K562 (cell line): ENCODE results near the gene FHIT. TPM values are rescaled to one million over a fixed set of nuclear protein-coding genes. Genes with fewer than 3 reads are reported as not detected.

Experiments
- ATAC-seq: fragments of 200-7000 bp; cut with Tn5 transposase; 3 replicates; pipeline ENCODE4 v1.9.1; 2020; ENCODE audit warnings: moderate library complexity
- BruUV-seq: library from RNA; stranded (reverse); fragments of 400-500 nt; replicated peaks from 2 replicates; lab custom pipeline; 2021; lab: Mats Ljungman, UMichigan
- CTCF ChIA-PET: fragments of 300-600 bp; formaldehyde crosslinking; extraction: SDS; loops from one replicate; lab custom pipeline; 2021; ENCODE audit warnings: low intra/inter-chr PET ratio; lab: Yijun Ruan, JAX
- POLR2A ChIA-PET: fragments of 300-600, 350-650 bp; sonication (Branson Sonifier 250); formaldehyde crosslinking; extraction: SDS; loops from one replicate; lab custom pipeline; 2021; ENCODE audit warnings: antibody characterized with exemption, inconsistent platforms; lab: Yijun Ruan, JAX
- DNase-seq, 4 experiments: peaks; one replicate each; pipeline versions ENCODE4 v3.0.0 to v3.0.0-alpha.2; 2011 to 2018; ENCODE audit warnings: low spot score in 3 of 4, mixed read lengths in 3 of 4; ENCODE audit errors: extremely low read depth in 1 of 4
- FAIRE-seq: peaks from 2 replicates; lab custom pipeline; 2011; peaks lifted over from hg19 to GRCh38; lab: Jason Lieb, UNC
- H2AFZ ChIP-seq: 2 replicates; pipeline ENCODE4 v1.6.0; 2011; ENCODE audit warnings: low read depth, low read length, control low read depth, inconsistent platforms
- H3K27ac ChIP-seq: fragments of 200-600 bp; 3 replicates; pipeline ENCODE4 v1.8.0; 2011; ENCODE audit warnings: low read depth, mild to moderate bottlenecking, control low read depth, inconsistent platforms, low read length, moderate library complexity, mixed read lengths; ENCODE audit errors: extremely low read depth
- H3K27me3 ChIP-seq, 2 experiments: fragments of 300-600 bp in 1 of 2; 2 replicates in 1 of 2; 3 replicates in 1 of 2; pipeline versions ENCODE4 v1.6.0 to v1.8.0; 2011; ENCODE audit warnings: inconsistent platforms in 2 of 2, low read length in 2 of 2, mild to moderate bottlenecking in 1 of 2, mixed read lengths in 1 of 2, moderate library complexity in 1 of 2; ENCODE audit not compliant: control insufficient read depth in 2 of 2, insufficient read depth in 2 of 2
- H3K36me3 ChIP-seq: fragments of 300-600 bp; 3 replicates; pipeline ENCODE4 v1.8.0; 2011; ENCODE audit warnings: mild to moderate bottlenecking, low read length, inconsistent platforms; ENCODE audit not compliant: control insufficient read depth, insufficient read depth
- H3K4me1 ChIP-seq, 2 experiments: fragments of 200-600 bp in 1 of 2; replicated peaks in 1 of 2; 2 replicates in 1 of 2; 3 replicates in 1 of 2; pipeline versions ENCODE4 v1.5.1 to v1.8.0; 2011; ENCODE audit warnings: inconsistent platforms in 2 of 2, low read length in 2 of 2, mild to moderate bottlenecking in 1 of 2, mixed read lengths in 1 of 2, moderate library complexity in 1 of 2; ENCODE audit not compliant: control insufficient read depth in 2 of 2, insufficient read depth in 2 of 2
- H3K4me2 ChIP-seq: 2 replicates; pipeline ENCODE4 v1.6.1; 2011; ENCODE audit warnings: low read length, control low read depth, inconsistent platforms, mixed read lengths; ENCODE audit not compliant: insufficient read depth
- H3K4me3 ChIP-seq: fragments of 200-600 bp; sonication (generic), shearing (Covaris generic); 2 replicates; pipeline ENCODE4 v1.5.1; 2016; ENCODE audit warnings: control low read depth, inconsistent platforms
- H3K79me2 ChIP-seq: fragments of 200-600 bp; 3 replicates; pipeline ENCODE4 v1.8.0; 2011; ENCODE audit warnings: low read length, inconsistent platforms; ENCODE audit not compliant: control insufficient read depth, insufficient read depth
- H3K9ac ChIP-seq, 2 experiments: 2 replicates each; pipeline versions ENCODE4 v1.6.0 to v1.6.1; 2011; ENCODE audit warnings: low read depth in 2 of 2, low read length in 2 of 2, control low read depth in 1 of 2, inconsistent platforms in 1 of 2, mild to moderate bottlenecking in 1 of 2, mixed read lengths in 1 of 2; ENCODE audit not compliant: insufficient read depth in 1 of 2
- H3K9me1 ChIP-seq: one replicate; pipeline ENCODE4 v1.6.0; 2011; ENCODE audit warnings: inconsistent platforms, mild to moderate bottlenecking, low read length, moderate library complexity; ENCODE audit not compliant: control insufficient read depth, insufficient read depth
- H3K9me3 ChIP-seq: replicated peaks from 2 replicates; pipeline ENCODE4 v1.5.1; 2011; ENCODE audit warnings: low read depth, low read length, inconsistent platforms; ENCODE audit not compliant: control insufficient read depth, insufficient read depth
- H4K20me1 ChIP-seq: replicated peaks from 2 replicates; pipeline ENCODE4 v1.6.1; 2011; ENCODE audit warnings: low read length, inconsistent platforms, mixed read lengths; ENCODE audit not compliant: control insufficient read depth, insufficient read depth
- CBFA2T3 ChIP-seq: fragments of 450-650 bp; IDR thresholded peaks from 2 replicates; pipeline ENCODE4 v1.6.1; 2017
- HNRNPK ChIP-seq: fragments of 200-400 bp; formaldehyde crosslinking; IDR thresholded peaks from one replicate; pipeline ENCODE4 v1.6.1; 2018; ENCODE audit warnings: mild to moderate bottlenecking, low read depth, low read length; ENCODE audit not compliant: poor library complexity, severe bottlenecking
- NFYB ChIP-seq: IDR thresholded peaks from 2 replicates; pipeline ENCODE4 v1.6.1; 2011; ENCODE audit warnings: mild to moderate bottlenecking, moderate library complexity; ENCODE audit not compliant: insufficient read length; ENCODE audit errors: extremely low read depth
- PCBP1 ChIP-seq: fragments of 200-400 bp; formaldehyde crosslinking; IDR thresholded peaks from 2 replicates; pipeline ENCODE4 v1.6.1; 2018; ENCODE audit warnings: mild to moderate bottlenecking, low read depth, low read length; ENCODE audit not compliant: poor library complexity, severe bottlenecking
- PURB ChIP-seq: sonication (generic); formaldehyde crosslinking; IDR thresholded peaks from 2 replicates; pipeline ENCODE4 v1.9.0; 2021; ENCODE audit warnings: low read depth, mild to moderate bottlenecking, missing genetic modification reagents
- WGBS: fragments of 100-300 bp; shearing (Covaris generic); methylation state at CpG from one replicate; pipeline ENCODE4 v1.1.6; 2016; ENCODE audit warnings: low coverage, mixed read lengths; ENCODE audit not compliant: insufficient coverage; ENCODE audit errors: missing lambda C conversion rate; 5-methylcytosine and 5-hydroxymethylcytosine counted together
- in situ Hi-C: fragments of 300-500 bp; cut with MboI; formaldehyde crosslinking; loops from 4 replicates; pipeline ENCODE4 v1.15.0; 2018; ENCODE audit warnings: inconsistent platforms, mixed read lengths
- intact Hi-C: fragments of 100-400 bp; cut with micrococcal nuclease; formaldehyde crosslinking; loops from 2 replicates; pipeline ENCODE4 v1.14.2; 2022
- polyA plus RNA-seq, 8 experiments: library from polyadenylated mRNA; depleted of rRNA in 4 of 8; stranded (reverse) in 5 of 8; unstranded in 3 of 8; fragments of >200 nt; fragmentation: Nextera tagmentation in 2 of 8; fragmentation: Illumina TruSeq in 1 of 8; extraction: Ambion mirVana in 2 of 8; extraction: Trizol in 1 of 8; gene quantifications; 2 replicates each; pipeline versions ENCODE4 v1.2.1 to v1.2.3, GENCODE V29; 2011 to 2014; ENCODE audit warnings: inconsistent platforms in 1 of 8, missing spikeins in 1 of 8
- total RNA-seq, 7 experiments: library from RNA; depleted of rRNA in 6 of 7; stranded (reverse); fragments of >200 nt in 6 of 7; fragmentation: Illumina TruSeq in 2 of 7; extraction: Trizol in 2 of 7; gene quantifications; 2 replicates each; pipeline versions ENCODE4 v1.2.1 to v1.2.3, GENCODE V29; 2011 to 2021; ENCODE audit warnings: low replicate concordance in 1 of 7

FHIT gene
- total and polyA plus RNA-seq, 9 of the 15 experiments (the other 6 are each of a cell fraction or from before 2014, with no cell fraction given) = 1.7 to 9.1 (median 4.3) TPM

- no peaks in the 10 kb centered on the region for H3K79me2 ChIP-seq
- BruUV-seq = no TSS peak
- peak overlapping the region; percentile 32; the same call in 1 of the 3 replicates for H3K27ac ChIP-seq
- no peak for FAIRE-seq
- no peaks in the 10 kb centered on the region; a peak in 1 of 5 replicates for H3K4me1 ChIP-seq
- ChIA-PET POLR2A (no interaction called here), CTCF (no interaction called here)
- in situ Hi-C loops (loop anchor here (5.0 kb wide), 1 partner anchor 44 kb away; no protein-coding TSS in a partner anchor), intact Hi-C loops (no loop called here)
- WGBS = 67% methylated on average over 1 of the region's 5 CpGs
- H3K4me3 ChIP-seq = no peak overlapping the region
- no peak overlapping the region for H3K4me2 ChIP-seq
- no peaks in the 10 kb centered on the region for H3K27me3 ChIP-seq
- H3K36me3 ChIP-seq = no peaks in the 10 kb centered on the region
- H3K9me3 ChIP-seq = no peaks in the 10 kb centered on the region
- no peak overlapping the region for H2AFZ ChIP-seq
- no peaks in the 10 kb centered on the region for H4K20me1 ChIP-seq
- ATAC-seq = no peak
- DNase-seq = peak in 1 of 4 experiments; percentile 1
- no peak overlapping the region for H3K9ac ChIP-seq
- H3K9me1 ChIP-seq = no peaks in the 10 kb centered on the region
- TF ChIP-seq CBFA2T3 (no peak), PURB (CRISPR knock-in tag) (no peak), HNRNPK (peak; percentile 78), NFYB (no peak), PCBP1 (peak; percentile 46)
Measured at GRCh38 chr3:60551455-60552209, 699.6 kb downstream of the FHIT start.
